GM18951 (cell line): ENCODE measurements around the gene AGRN.

Experiments used
- POLR2A ChIP-seq: IDR thresholded peaks from 4 replicates; pipeline ENCODE4 v1.6.1; 2011; ENCODE audit warnings: mild to moderate bottlenecking; ENCODE audit not compliant: insufficient read length, insufficient read depth; ENCODE audit errors: extremely low read depth
- in situ Hi-C: fragments of 300-500 bp; cut with MboI; formaldehyde crosslinking; loops from one replicate; pipeline ENCODE4 v1.12.0; 2022; ENCODE audit warnings: low sequenced_read_pairs, mixed read lengths, inconsistent platforms; ENCODE audit not compliant: unreplicated experiment

Gene AGRN

DNA sequence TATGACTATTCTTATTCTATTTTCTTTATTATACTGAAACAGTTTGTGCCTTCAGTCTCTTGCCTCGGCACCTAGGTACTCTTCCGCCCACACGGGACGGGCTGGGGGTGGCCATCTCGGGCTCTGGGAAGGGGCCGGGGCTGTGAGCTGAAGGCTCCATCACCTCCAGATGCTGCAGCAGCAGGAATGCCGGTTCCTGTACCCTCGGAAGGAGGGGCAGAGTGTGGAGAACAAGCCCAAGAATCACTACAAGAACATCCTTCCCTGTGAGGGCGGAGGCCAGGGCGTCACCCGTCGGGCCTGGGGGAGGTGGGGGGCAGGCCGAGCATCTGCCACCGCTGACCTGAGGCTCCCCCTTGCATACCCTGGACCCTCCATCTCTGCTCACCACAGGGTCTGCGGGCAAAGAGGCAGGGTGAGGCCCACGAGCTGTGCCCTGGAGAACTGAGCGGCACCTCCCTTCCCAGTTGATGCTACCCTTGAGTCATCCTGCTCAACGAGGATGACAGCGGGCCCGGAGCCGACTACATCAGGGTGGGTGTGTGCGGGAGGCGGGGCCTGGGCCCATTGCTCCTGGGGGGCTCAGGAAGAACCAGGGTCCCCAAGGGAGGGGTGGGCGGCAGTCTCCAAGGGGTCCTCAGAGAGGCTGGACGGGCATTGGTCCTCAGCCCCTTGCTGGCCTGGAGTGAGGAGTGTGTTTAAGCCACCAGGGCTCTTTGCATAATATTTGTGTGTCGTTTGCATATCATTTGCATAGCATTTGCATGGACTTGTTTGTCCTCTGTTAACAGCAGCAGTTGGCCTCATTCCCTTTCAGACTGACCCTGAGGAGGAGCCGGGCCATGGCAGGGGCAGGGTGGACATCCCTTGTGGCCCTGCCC is 46.7 kb downstream of the AGRN start:
- in situ Hi-C loops = no loop called here
- no peak for TF ChIP-seq POLR2A

GRCh38 chr1:1067284-1067859 is 47.5 kb downstream of the AGRN start:
- no peak for TF ChIP-seq POLR2A
- in situ Hi-C loops = no loop called here

DNA sequence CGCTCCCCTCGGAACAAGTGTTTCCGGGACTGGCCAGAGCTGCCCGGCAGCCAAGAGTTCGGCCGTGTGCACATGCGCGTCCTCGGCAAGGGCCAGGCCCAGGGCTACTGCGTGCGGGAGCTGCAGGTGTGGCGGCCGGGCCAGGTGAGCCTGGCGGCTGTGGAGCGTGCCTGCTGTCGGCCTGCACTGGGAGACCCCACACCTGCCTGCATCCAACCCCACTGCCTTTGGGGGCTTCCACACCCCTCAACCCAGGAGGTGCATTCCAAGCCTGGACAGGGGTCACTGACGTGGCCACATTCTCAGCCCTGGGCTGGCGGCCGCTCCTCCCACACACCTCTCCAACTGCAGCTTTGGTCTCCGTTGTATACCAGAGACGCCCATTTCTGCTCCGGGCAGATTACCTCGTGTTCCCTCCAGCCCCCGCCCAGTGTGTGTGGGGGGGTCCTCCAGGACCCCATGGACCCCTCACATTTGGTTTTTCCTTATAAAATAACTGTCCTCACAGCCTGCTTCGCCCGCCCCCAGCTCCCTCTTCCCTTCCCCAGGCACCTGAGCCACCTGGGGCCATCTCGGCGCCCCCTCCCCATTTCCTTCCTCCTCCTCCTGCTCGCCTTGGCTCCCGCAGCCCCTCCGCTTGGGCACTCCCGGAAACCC is 48.1 kb downstream of the AGRN start:
- no peak for TF ChIP-seq POLR2A
- in situ Hi-C loops = no loop called here

GRCh38 chr1:1068517-1069055 is 48.7 kb downstream of the AGRN start:
- TF ChIP-seq POLR2A = no peak
- in situ Hi-C loops = no loop called here

GRCh38 chr1:1069056-1069710 is 49.3 kb downstream of the AGRN start:
- peak; percentile 58 for TF ChIP-seq POLR2A
- in situ Hi-C loops = no loop called here

DNA sequence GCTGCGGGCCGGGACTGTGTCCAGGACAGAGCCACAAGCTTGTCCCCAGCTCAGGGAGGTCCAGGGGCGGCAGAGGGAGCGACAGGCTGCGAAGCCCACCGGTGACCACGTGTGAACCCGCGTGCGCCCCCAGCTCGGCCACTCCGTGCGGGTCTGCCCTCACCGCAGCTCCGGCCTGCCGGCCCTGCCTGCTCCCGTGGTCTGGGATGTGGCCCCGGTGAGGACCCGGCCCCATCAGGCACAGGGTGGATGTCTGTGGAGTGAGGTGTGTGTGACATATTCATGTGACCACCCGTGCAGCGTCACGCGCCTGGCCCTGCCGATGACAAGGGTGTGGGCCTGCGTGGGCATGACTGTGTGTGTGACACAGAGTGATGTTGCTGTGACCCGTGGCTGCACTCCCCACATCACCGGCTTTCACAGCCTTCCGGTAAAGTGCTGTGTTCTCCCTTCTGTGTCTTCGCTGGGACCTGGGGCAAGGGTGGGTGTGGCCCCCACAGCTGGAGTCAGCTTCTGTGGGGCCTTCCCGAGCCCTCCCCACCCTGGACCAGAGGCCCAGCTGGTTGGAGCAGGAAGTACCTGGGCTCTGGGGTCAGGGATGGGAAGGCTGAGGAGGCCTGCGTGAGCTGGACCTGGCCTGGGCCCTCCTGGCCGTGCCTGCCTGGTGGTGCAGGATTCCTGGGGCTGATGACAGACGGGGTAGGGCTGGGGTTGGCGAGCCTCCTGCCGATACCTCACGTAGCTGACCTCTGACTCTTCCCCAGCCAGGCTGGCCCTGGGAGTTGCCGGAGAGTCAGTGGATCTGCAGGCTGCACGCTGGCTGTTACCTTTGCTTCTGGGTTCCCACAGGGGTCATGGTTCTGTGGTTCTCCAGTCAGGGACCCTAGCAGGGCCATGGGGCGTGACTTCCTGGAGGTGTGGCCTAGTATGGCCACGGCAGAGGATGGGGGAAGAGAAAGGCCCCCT is 50.1 kb downstream of the AGRN start:
- in situ Hi-C loops = no loop called here
- TF ChIP-seq POLR2A = no peak

- TF ChIP-seq POLR2A = no peak
- in situ Hi-C loops = no loop called here
These were observed 51.8 kb downstream of the AGRN start for GRCh38 chr1:1071486-1072298.

DNA sequence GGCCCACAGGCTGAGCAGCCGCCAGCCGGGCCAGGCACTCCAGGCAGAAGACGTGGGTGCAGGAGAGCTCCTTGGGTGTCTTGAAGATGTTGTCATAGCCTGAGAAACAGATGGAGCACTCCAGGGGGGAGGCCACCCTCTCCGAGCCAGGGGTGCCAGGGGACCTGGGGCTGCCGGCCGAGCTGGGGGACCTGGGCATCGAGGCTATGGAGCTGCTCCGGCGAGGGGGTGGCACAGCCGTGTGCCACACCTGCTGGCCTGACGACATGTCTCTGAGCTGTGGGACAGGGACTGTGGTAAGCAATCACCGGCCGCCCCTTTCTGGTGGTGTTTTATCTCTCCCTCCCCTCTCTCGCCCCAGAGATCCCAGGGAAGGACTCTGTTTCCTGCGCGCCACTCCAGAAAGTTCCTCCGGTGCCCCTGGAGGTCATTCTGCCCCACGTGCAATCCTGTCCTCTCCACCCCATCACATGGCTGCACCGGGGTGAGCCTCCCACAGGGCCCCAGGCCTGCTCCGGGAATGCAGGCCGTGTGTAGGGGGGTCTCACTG is 52.5 kb downstream of the AGRN start:
- in situ Hi-C loops = no loop called here
- TF ChIP-seq POLR2A = no peak

- TF ChIP-seq POLR2A = no peak
- in situ Hi-C loops = no loop called here
These were observed 53.2 kb downstream of the AGRN start for GRCh38 chr1:1072849-1073742.
